Prostate gland (tissue), 2 donors: ENCODE results near the gene CAMK2D. TPM values are rescaled to one million over a fixed set of nuclear protein-coding genes. Genes with fewer than 3 reads are reported as not detected.

ENCODE experiments used
- DNase-seq: peaks from one replicate; pipeline ENCODE4 v3.0.0-alpha.2; 2019; ENCODE audit warnings: low spot score
- H3K27ac ChIP-seq, 2 donors: fragments of 200-600 bp; sonication (generic); 2 replicates each; pipeline ENCODE4 v1.5.1; 2017 to 2019
- H3K27me3 ChIP-seq: fragments of 200-600 bp; sonication (generic); replicated peaks from 2 replicates; pipeline ENCODE4 v1.5.1; 2019; ENCODE audit not compliant: insufficient read depth
- H3K36me3 ChIP-seq, 2 donors: fragments of 200-600 bp; sonication (generic); 1 replicate in 1 of 2; 2 replicates in 1 of 2; pipeline versions ENCODE4 v1.5.1 to v1.8.1; 2017 to 2019
- H3K4me1 ChIP-seq: fragments of 200-600 bp; sonication (generic); replicated peaks from 2 replicates; pipeline ENCODE4 v1.5.1; 2019
- H3K4me3 ChIP-seq, 2 donors: fragments of 200-600 bp; sonication (generic); 2 replicates each; pipeline ENCODE4 v1.5.1; 2017 to 2019
- H3K9me3 ChIP-seq: fragments of 200-600 bp; sonication (generic); 2 replicates; pipeline ENCODE4 v1.5.1; 2017
- POLR2A ChIP-seq: fragments of 450-650 bp; IDR thresholded peaks from one replicate; pipeline ENCODE4 v1.6.1; 2016; ENCODE audit warnings: antibody characterized with exemption, mild to moderate bottlenecking
- POLR2AphosphoS5 ChIP-seq: sonication (generic); formaldehyde crosslinking; IDR thresholded peaks from one replicate; pipeline ENCODE4 v1.6.1; 2017; ENCODE audit warnings: antibody characterized with exemption
- WGBS: methylation state at CpG from one replicate; pipeline ENCODE4 v1.1.5; 2018; 5-methylcytosine and 5-hydroxymethylcytosine counted together
- intact Hi-C: fragments of 100-400 bp; cut with DNase I; formaldehyde crosslinking; loops from one replicate; pipeline ENCODE4 v1.14.2; 2022
- total RNA-seq, 2 donors: library from RNA; depleted of rRNA; stranded (reverse); fragments of >200 nt; gene quantifications; one replicate each; pipeline ENCODE4 v1.1.0, GENCODE V29; 2016
- TF ChIP-seq, protein P1 (sequence below), 4 experiments: fragments of 200-600 bp in 2 of 4; fragments of 450-650 bp in 2 of 4; sonication (generic) in 2 of 4; IDR thresholded peaks; 1 replicate in 3 of 4; 2 replicates in 1 of 4; pipeline ENCODE4 v1.5.1; 2016 to 2019; ENCODE audit warnings: antibody characterized with exemption in 4 of 4, mild to moderate bottlenecking in 2 of 4, moderate library complexity in 2 of 4

CAMK2D gene
- total RNA-seq, 2 donors from 2014 or later: 48.7 to 88.8 TPM

DNA sequence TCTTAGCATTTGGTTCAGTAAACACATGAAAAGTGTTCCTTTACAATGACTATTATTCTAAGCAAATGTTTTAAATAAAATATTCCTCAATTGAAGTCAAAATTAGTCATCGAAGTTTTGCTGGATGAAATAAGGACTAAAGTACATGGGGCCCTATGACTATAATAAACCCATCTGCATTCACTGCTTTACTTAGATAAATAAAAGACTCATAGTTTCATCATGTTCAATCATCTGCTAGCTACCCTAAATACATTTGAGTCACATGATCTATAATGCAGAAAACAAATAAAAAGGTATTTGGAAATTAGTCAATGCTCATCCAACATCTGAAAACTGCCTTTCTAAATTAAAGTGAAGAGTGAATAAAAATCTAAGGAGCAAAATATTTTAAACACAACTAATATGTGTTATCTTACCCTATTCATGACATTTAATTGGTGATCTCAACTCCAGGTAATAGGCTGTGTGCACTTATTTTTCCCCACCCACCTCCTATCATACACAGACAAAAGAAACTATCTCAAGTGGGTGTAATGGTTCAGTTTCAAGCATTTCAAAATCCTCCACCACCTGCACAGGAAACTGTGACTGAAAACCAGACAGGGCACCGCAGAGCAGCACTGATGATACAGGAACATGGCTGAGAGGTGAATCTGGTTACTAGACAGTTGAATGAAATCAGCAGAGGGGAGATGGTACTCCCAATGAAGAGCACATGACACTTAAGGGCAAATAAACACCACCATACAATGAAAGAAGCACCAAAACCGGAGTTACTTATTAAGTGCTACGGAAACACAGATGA lies 78.6 kb downstream of the CAMK2D start:
- no peaks in the 10 kb centered on the region for H3K9me3 ChIP-seq
- H3K4me1 ChIP-seq: no peaks in the 10 kb centered on the region
- TF ChIP-seq, protein P1, sequence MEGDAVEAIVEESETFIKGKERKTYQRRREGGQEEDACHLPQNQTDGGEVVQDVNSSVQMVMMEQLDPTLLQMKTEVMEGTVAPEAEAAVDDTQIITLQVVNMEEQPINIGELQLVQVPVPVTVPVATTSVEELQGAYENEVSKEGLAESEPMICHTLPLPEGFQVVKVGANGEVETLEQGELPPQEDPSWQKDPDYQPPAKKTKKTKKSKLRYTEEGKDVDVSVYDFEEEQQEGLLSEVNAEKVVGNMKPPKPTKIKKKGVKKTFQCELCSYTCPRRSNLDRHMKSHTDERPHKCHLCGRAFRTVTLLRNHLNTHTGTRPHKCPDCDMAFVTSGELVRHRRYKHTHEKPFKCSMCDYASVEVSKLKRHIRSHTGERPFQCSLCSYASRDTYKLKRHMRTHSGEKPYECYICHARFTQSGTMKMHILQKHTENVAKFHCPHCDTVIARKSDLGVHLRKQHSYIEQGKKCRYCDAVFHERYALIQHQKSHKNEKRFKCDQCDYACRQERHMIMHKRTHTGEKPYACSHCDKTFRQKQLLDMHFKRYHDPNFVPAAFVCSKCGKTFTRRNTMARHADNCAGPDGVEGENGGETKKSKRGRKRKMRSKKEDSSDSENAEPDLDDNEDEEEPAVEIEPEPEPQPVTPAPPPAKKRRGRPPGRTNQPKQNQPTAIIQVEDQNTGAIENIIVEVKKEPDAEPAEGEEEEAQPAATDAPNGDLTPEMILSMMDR (IDR thresholded peaks at IDR 0.05): no peak
- TF ChIP-seq POLR2A: no peak
- TF ChIP-seq POLR2AphosphoS5: no peak
- no peak overlapping the region for H3K4me3 ChIP-seq
- DNase-seq: no peak
- H3K27ac ChIP-seq: no peak overlapping the region
- intact Hi-C loops: loop anchor here (5.0 kb wide), 2 partner anchors 136 to 391 kb away; no protein-coding TSS in a partner anchor
- no peaks in the 10 kb centered on the region for H3K36me3 ChIP-seq
- 87% methylated on average over 4 of the region's 4 CpGs for WGBS
- no peaks in the 10 kb centered on the region for H3K27me3 ChIP-seq

- Histone ChIP-seq H3K27ac (no peak overlapping the region), H3K36me3 (no peaks in the 10 kb centered on the region), H3K9me3 (no peaks in the 10 kb centered on the region), H3K4me1 (no peaks in the 10 kb centered on the region), H3K4me3 (no peak overlapping the region), H3K27me3 (no peaks in the 10 kb centered on the region)
- TF ChIP-seq, protein P1 (IDR thresholded peaks at IDR 0.05): no peak
- TF ChIP-seq POLR2AphosphoS5 (no peak), POLR2A (no peak)
- DNase-seq: no peak
- intact Hi-C loops: no loop called here
These were observed 82.9 kb downstream of the CAMK2D start for GRCh38 chr4:113678641-113679040.

- Histone ChIP-seq H3K4me3 (no peak overlapping the region), H3K4me1 (no peaks in the 10 kb centered on the region), H3K27ac (no peak overlapping the region), H3K36me3 (no peaks in the 10 kb centered on the region), H3K9me3 (no peaks in the 10 kb centered on the region), H3K27me3 (no peaks in the 10 kb centered on the region)
- DNase-seq: no peak
- no peak for TF ChIP-seq POLR2AphosphoS5
- TF ChIP-seq, protein P1 (IDR thresholded peaks at IDR 0.05): no peak
- TF ChIP-seq POLR2A: no peak
- intact Hi-C loops: no loop called here
- 84% methylated on average over 4 of the region's 4 CpGs for whole genome bisulfite sequencing
These were observed 84.2 kb downstream of the CAMK2D start for GRCh38 chr4:113677325-113677724.

DNA sequence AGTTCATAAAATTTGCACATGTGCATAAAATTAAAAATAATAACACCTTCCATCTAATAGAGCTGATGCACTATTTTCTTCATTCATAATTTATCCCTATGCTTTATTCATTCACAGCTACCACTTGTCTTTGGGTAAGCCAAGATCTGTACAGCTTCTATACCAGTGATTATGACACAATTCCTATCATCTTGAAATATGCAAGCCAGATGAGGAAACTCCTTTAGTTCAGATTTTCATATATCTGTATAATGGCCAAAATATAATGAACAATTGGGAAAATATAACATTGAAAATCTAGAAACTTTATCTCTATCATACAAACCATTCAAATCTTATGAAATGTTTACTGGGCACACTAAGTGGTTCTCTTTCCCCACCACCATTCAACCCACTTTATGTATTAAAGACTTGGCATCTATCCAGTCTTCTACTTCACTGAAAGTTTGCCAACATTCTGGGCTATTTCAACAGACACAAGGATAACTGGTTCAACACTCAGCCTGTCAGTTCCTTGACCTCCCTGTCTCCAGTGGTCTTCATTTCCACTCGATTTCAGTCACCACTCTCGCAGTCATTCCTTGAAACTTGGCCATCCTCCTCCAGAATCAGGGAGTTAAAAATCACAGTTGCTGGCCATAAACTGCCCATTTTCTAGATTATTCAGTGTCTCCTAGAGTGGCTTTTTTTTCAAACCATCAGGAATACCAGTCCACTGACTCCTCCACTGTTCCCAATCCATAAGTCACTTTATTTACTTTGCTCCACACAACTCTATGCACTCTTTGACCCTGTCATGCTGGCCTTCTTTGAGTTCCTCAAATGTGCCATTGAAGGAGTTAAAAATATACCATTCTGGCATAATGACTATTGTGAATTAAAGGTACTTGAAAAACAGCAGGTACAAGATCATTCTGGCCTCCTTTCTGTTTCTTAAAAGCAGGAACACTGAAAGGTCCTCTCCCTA lies 85.5 kb downstream of the CAMK2D start:
- Histone ChIP-seq H3K4me3 (no peak overlapping the region), H3K27ac (no peak overlapping the region), H3K27me3 (no peaks in the 10 kb centered on the region), H3K4me1 (no peaks in the 10 kb centered on the region), H3K36me3 (no peaks in the 10 kb centered on the region), H3K9me3 (no peaks in the 10 kb centered on the region)
- intact Hi-C loops: no loop called here
- WGBS: 72% methylated on average over 2 of the region's 2 CpGs
- TF ChIP-seq, protein P1 (IDR thresholded peaks at IDR 0.05): no peak
- TF ChIP-seq POLR2AphosphoS5 (no peak), POLR2A (no peak)
- no peak for DNase-seq
